Skeletal muscle satellite cell (primary cell): ENCODE data around the gene NEK10.

Experiments
- H3K27me3 ChIP-seq: 2 replicates; pipeline ENCODE4 v1.7.0; 2013; ENCODE audit warnings: low read length; ENCODE audit not compliant: control insufficient read depth, insufficient read depth
- H3K36me3 ChIP-seq: 2 replicates; pipeline ENCODE4 v1.7.0; 2013; ENCODE audit warnings: mild to moderate bottlenecking, control low read depth, low read length; ENCODE audit not compliant: insufficient read depth
- H3K4me1 ChIP-seq: 2 replicates; pipeline ENCODE4 v1.7.0; 2013; ENCODE audit warnings: low read length; ENCODE audit not compliant: control insufficient read depth, insufficient read depth
- H3K4me2 ChIP-seq: 2 replicates; pipeline ENCODE4 v1.7.0; 2013; ENCODE audit warnings: mild to moderate bottlenecking, low read length
- H3K4me3 ChIP-seq: 2 replicates; pipeline ENCODE4 v1.7.0; 2013; ENCODE audit warnings: low read length
- H3K9ac ChIP-seq: 2 replicates; pipeline ENCODE4 v1.7.0; 2013; ENCODE audit warnings: mild to moderate bottlenecking, low read depth, low read length, moderate library complexity
- H3K9me3 ChIP-seq: replicated peaks from 2 replicates; pipeline ENCODE4 v1.7.0; 2013; ENCODE audit warnings: mild to moderate bottlenecking, control low read depth, low read length

The NEK10 gene

GRCh38 chr3:27219127-27219845 lies 149.9 kb downstream of the NEK10 start:
- Histone ChIP-seq H3K9ac (no peak overlapping the region), H3K36me3 (no peaks in the 10 kb centered on the region), H3K4me3 (no peak overlapping the region), H3K4me2 (peak overlapping the region; percentile 12), H3K27me3 (no peaks in the 10 kb centered on the region), H3K4me1 (peaks cover 34% of the 10 kb centered on the region), H3K9me3 (no peaks in the 10 kb centered on the region)

- Histone ChIP-seq H3K9ac (no peak overlapping the region), H3K4me3 (no peak overlapping the region), H3K36me3 (no peaks in the 10 kb centered on the region), H3K27me3 (no peaks in the 10 kb centered on the region), H3K9me3 (no peaks in the 10 kb centered on the region), H3K4me1 (peaks cover 21% of the 10 kb centered on the region), H3K4me2 (peak overlapping the region; percentile 45)
Observed at GRCh38 chr3:27216955-27217552, 152.1 kb downstream of the NEK10 start.

DNA sequence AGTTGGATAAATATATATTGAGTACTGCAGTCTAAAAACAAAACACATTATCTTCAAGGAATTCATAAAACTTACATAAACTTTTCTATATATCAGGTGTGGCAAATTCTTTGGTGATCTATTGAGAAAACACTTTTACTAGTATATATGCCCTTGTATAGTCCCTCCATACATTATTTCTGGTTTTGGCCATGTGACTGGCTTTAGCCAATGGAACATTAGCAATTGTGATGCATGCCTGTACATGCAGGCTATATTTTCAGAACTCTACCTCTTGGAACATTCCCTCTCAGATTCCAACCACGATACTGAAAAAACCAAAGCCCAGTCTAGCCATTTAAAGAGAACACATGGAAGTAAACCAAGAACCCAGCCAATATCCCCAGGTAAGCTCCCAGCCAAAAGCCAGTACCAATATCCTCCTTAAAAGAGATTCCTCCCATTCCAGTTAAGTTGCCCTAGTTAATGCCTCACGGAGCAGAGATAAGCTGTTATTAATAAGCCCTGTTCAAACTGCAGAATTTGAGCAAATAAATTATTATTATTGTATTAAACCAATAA lies 152.8 kb downstream of the NEK10 start:
- Histone ChIP-seq H3K4me2 (peak overlapping the region; percentile 7), H3K9ac (no peak overlapping the region), H3K27me3 (no peaks in the 10 kb centered on the region), H3K4me1 (peaks cover 21% of the 10 kb centered on the region), H3K9me3 (no peaks in the 10 kb centered on the region), H3K4me3 (no peak overlapping the region), H3K36me3 (no peaks in the 10 kb centered on the region)

- Histone ChIP-seq H3K27me3 (no peaks in the 10 kb centered on the region), H3K4me1 (peaks cover 14% of the 10 kb centered on the region), H3K4me2 (no peak overlapping the region), H3K9me3 (no peaks in the 10 kb centered on the region), H3K4me3 (no peak overlapping the region), H3K9ac (no peak overlapping the region), H3K36me3 (no peaks in the 10 kb centered on the region)
Observed at GRCh38 chr3:27213450-27213849, 155.7 kb downstream of the NEK10 start.

GRCh38 chr3:27209617-27210264 lies 159.4 kb downstream of the NEK10 start:
- Histone ChIP-seq H3K9me3 (no peaks in the 10 kb centered on the region), H3K4me1 (no peaks in the 10 kb centered on the region), H3K4me3 (no peak overlapping the region), H3K27me3 (no peaks in the 10 kb centered on the region), H3K4me2 (no peak overlapping the region), H3K9ac (no peak overlapping the region), H3K36me3 (no peaks in the 10 kb centered on the region)

DNA sequence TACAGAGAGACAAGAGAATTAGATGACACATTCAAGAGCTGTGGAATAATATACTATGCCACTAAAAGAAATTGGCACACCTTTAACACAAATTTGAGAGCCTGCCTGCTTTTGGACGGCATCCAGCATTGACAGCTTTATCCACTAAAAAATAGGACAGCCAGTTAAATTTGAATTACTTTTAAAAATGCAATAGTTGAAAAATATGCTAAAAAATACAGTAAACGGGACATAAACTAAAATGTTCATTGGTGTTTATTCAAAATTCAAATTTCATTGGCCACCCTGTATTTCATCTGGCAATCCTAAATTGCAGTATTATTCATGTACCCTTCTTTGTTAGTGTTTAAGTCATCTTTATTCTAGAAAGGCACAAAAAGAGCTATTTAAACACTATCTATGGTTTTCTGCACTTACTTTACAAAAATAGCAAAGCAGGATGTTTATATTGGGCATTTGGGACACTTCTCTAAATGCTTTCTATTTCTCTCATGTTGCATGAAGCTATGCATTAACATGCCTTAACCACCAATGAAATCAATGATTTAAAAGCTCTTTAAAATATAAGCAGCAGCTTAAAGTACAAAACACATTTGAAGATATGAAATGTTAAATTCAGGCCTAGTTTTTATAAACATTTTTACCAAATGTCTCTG lies 160.1 kb downstream of the NEK10 start:
- Histone ChIP-seq H3K9me3 (no peaks in the 10 kb centered on the region), H3K4me3 (no peak overlapping the region), H3K27me3 (no peaks in the 10 kb centered on the region), H3K9ac (no peak overlapping the region), H3K4me1 (no peaks in the 10 kb centered on the region), H3K36me3 (no peaks in the 10 kb centered on the region), H3K4me2 (no peak overlapping the region)

GRCh38 chr3:27202959-27203358 lies 166.2 kb downstream of the NEK10 start:
- H3K4me3 ChIP-seq = no peak overlapping the region
- no peaks in the 10 kb centered on the region for H3K27me3 ChIP-seq
- H3K36me3 ChIP-seq = peaks cover 5% of the 10 kb centered on the region
- H3K9me3 ChIP-seq = no peaks in the 10 kb centered on the region
- H3K4me2 ChIP-seq = no peak overlapping the region
- no peaks in the 10 kb centered on the region for H3K4me1 ChIP-seq
- H3K9ac ChIP-seq = no peak overlapping the region

DNA sequence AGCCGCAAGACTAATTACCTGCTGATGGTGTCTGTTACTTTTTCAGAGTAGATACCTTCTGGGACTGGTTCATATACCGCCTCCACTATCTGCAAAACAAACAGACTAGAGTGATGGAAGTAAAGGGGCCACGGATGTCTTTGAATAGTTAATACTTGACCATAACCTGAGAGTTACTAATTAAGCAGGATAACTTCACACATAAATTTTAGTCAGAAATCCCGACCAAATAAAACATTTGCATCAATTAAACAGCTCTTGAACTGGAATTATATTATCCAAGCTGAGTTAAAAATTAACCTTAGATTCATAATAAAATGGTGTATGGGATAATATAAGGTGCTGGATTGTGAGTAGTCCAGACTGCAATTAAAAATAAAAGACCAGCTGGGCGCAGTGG lies 167.7 kb downstream of the NEK10 start:
- Histone ChIP-seq H3K4me2 (no peak overlapping the region), H3K9me3 (no peaks in the 10 kb centered on the region), H3K27me3 (no peaks in the 10 kb centered on the region), H3K4me3 (no peak overlapping the region), H3K36me3 (peaks cover 5% of the 10 kb centered on the region), H3K9ac (no peak overlapping the region), H3K4me1 (no peaks in the 10 kb centered on the region)

DNA sequence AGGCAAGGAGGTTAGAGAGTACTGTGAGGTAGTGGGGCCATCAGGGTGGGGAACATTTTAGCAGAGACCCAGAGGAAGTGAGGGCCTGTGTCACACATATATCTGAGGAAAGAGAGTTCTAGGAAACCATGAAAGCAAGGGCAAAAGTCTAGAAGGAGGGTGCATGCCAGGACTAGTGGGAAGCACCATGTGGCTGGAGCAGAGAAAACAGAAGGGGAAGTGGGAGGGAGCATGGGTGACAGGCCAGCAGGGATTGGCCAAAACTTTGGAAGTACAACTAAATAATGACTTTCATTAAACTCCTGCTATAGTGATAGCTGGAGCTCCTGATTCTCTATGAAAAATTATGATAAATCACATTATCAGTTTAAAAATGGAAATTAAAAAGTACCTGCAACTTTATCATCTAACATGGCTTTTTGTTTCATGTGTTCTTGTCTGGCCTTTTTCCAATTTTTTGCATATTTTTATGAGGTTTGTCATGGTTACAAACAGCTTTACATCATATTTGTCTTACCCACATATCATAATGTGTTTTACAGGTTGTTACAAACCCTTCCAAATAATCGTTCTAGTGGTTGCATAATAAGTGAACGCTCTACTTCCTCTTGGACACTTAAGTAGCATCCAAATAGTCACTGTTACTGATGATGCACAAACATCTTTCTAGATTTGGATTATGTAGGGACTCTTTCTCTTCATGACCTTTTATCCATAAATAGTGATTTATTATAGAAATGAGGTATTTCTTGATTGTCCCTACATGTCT lies 168.3 kb downstream of the NEK10 start:
- Histone ChIP-seq H3K9me3 (no peaks in the 10 kb centered on the region), H3K36me3 (peaks cover 5% of the 10 kb centered on the region), H3K4me3 (no peak overlapping the region), H3K4me1 (no peaks in the 10 kb centered on the region), H3K27me3 (no peaks in the 10 kb centered on the region), H3K9ac (no peak overlapping the region), H3K4me2 (no peak overlapping the region)

DNA sequence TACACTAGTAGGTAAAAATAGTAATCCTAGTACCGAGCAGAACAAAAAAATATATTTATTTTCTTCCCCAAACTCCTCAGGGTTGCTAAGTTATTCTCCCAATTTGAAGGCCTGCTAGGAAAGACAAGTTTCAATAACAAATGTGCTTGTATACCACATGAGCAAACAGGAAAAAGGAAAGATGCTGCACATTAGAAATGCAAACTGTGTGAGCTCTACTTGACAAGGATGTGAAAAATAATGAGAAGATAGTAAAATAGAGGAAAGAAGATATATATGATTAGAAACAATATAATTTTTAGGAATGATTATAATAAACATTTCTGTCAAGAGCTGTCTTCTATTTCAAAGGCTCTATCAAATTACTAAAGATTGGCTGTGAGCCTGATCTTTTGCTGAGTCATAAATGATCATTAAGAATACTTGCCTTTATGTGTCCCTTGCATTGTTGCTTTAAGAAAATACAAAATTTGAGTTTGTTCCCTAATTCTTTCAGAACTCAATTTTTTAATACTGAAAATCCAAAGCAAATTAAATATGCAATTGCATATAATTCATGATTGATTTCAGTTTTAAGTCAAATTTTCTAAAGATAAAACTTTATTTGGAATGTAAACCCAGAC lies 174.2 kb downstream of the NEK10 start:
- Histone ChIP-seq H3K9me3 (no peaks in the 10 kb centered on the region), H3K36me3 (peaks cover 9% of the 10 kb centered on the region), H3K27me3 (no peaks in the 10 kb centered on the region), H3K4me1 (peaks cover 24% of the 10 kb centered on the region), H3K9ac (peak overlapping the region; percentile 19), H3K4me3 (no peak overlapping the region), H3K4me2 (peak overlapping the region; percentile 37)
